WI38 (cell line): ENCODE results near the gene RAMACL.

Experiments used
- H3K4me3 ChIP-seq: 2 replicates; pipeline ENCODE4 v1.5.1; 2011; ENCODE audit warnings: low read depth, mild to moderate bottlenecking, control low read depth, low read length
- CTCF ChIP-seq: IDR thresholded peaks from 2 replicates; pipeline ENCODE4 v1.5.1; 2012; ENCODE audit warnings: low read depth, mild to moderate bottlenecking, control low read depth, low read length

The RAMACL gene

GRCh38 chr6:166621114-166621540 is 34.6 kb upstream of the RAMACL start:
- no peak overlapping the region for H3K4me3 ChIP-seq
- no peak for TF ChIP-seq CTCF

GRCh38 chr6:166620478-166621113 is 34.1 kb upstream of the RAMACL start:
- TF ChIP-seq CTCF = no peak
- H3K4me3 ChIP-seq = peak overlapping the region; percentile 9; the same call in 1 of the 2 replicates

- H3K4me3 ChIP-seq = no peak overlapping the region
- no peak for TF ChIP-seq CTCF
These were observed 33.4 kb upstream of the RAMACL start for GRCh38 chr6:166619912-166620311.

GRCh38 chr6:166618866-166619761 is 32.6 kb upstream of the RAMACL start:
- TF ChIP-seq CTCF = no peak
- no peak overlapping the region for H3K4me3 ChIP-seq

GRCh38 chr6:166618251-166618650 is 31.8 kb upstream of the RAMACL start:
- H3K4me3 ChIP-seq = no peak overlapping the region
- TF ChIP-seq CTCF = no peak

- H3K4me3 ChIP-seq = no peak overlapping the region
- TF ChIP-seq CTCF = no peak
These were observed 30.9 kb upstream of the RAMACL start for GRCh38 chr6:166617359-166617758.
